Stimulated activated naive CD8-positive, alpha-beta T cell treated with anti-CD3 and anti-CD28 coated beads, Interleukin-15, amount 100 ng/mL, for 72 hours (primary cell): ENCODE results near the gene C11orf24.
A peak's percentile ranks its signal among the peaks of the same experiment; 100 is the strongest.
"Not testable (repeated sequence)": the region's sequence is repeated elsewhere in the genome, so short reads cannot be mapped to it uniquely, and the experiment has no call there.

ENCODE experiments used
- ATAC-seq: fragments of 150-1000 bp; cut with Tn5 transposase; 2 replicates; pipeline ENCODE4 v1.10.0; 2021; ENCODE audit warnings: mild to moderate bottlenecking, moderate library complexity
- DNase-seq, 2 donors: peaks; one replicate each; pipeline ENCODE4 v3.0.0; 2021 to 2022
- H3K27ac Mint-ChIP-seq, 2 donors: one replicate each; pipeline ENCODE4 v1.8.0; 2022; ENCODE audit warnings: mild to moderate bottlenecking in 2 of 2, mixed read lengths in 2 of 2, moderate library complexity in 2 of 2
- H3K27me3 Mint-ChIP-seq: one replicate; pipeline ENCODE4 v1.8.0; 2022; ENCODE audit warnings: mixed read lengths
- H3K4me1 Mint-ChIP-seq: one replicate; pipeline ENCODE4 v1.8.0; 2022; ENCODE audit warnings: mild to moderate bottlenecking, mixed read lengths
- H3K4me3 Mint-ChIP-seq, 2 donors: one replicate each; pipeline ENCODE4 v1.8.0; 2022; ENCODE audit warnings: mild to moderate bottlenecking in 2 of 2, mixed read lengths in 2 of 2, moderate library complexity in 1 of 2
- H3K9me3 Mint-ChIP-seq, 2 donors: one replicate each; pipeline ENCODE4 v1.8.0; 2022; ENCODE audit warnings: mixed read lengths in 2 of 2

The C11orf24 gene

GRCh38 chr11:68289456-68289855 is 17.7 kb upstream of the C11orf24 start:
- no peak overlapping the region for H3K27ac Mint-ChIP-seq
- H3K4me1 Mint-ChIP-seq, result no peaks in the 10 kb centered on the region
- H3K27me3 Mint-ChIP-seq, result peaks cover 6% of the 10 kb centered on the region
- DNase-seq (no peak), ATAC-seq (no peak)
- peaks cover 6% of the 10 kb centered on the region in 2 donors for H3K9me3 Mint-ChIP-seq
- H3K4me3 Mint-ChIP-seq, result no peak overlapping the region

GRCh38 chr11:68287419-68287818 is 15.6 kb upstream of the C11orf24 start:
- Mint-ChIP-seq H3K4me1 (peaks cover 10% of the 10 kb centered on the region), H3K4me3 (no peak overlapping the region), H3K27me3 (peaks cover 15% of the 10 kb centered on the region), H3K27ac (no peak overlapping the region), H3K9me3 (peaks cover 11% of the 10 kb centered on the region in 2 donors)
- ATAC-seq (no peak), DNase-seq (no peak)

GRCh38 chr11:68284588-68284987 is 12.8 kb upstream of the C11orf24 start:
- ATAC-seq, DNase-seq: not testable (repeated sequence)
- peak overlapping the region in 1 of 2 donors; percentile 30 for H3K4me3 Mint-ChIP-seq
- peaks cover 15% of the 10 kb centered on the region for H3K27me3 Mint-ChIP-seq
- peaks cover 25% of the 10 kb centered on the region for H3K4me1 Mint-ChIP-seq
- peaks cover 11% of the 10 kb centered on the region in 2 donors for H3K9me3 Mint-ChIP-seq
- peak overlapping the region in 1 of 2 donors; percentile 58 for H3K27ac Mint-ChIP-seq

- H3K27ac Mint-ChIP-seq, result peak overlapping the region; percentile 45 to 82
- peaks cover 26% of the 10 kb centered on the region for H3K4me1 Mint-ChIP-seq
- DNase-seq (no peak), ATAC-seq (no peak)
- peaks cover 15% of the 10 kb centered on the region for H3K27me3 Mint-ChIP-seq
- peaks cover 11% of the 10 kb centered on the region in 2 donors for H3K9me3 Mint-ChIP-seq
- peak overlapping the region; percentile 70 to 76 for H3K4me3 Mint-ChIP-seq
Observed at GRCh38 chr11:68282861-68283230, 11.1 kb upstream of the C11orf24 start.

GRCh38 chr11:68282141-68282860 is 10.5 kb upstream of the C11orf24 start:
- peak overlapping the region; percentile 45 to 82 for H3K27ac Mint-ChIP-seq
- peak; percentile 25 to 72 for DNase-seq
- ATAC-seq, result peak; percentile 99
- H3K27me3 Mint-ChIP-seq, result peaks cover 15% of the 10 kb centered on the region
- H3K9me3 Mint-ChIP-seq, result peaks cover 11% of the 10 kb centered on the region in 2 donors
- peaks cover 26% of the 10 kb centered on the region for H3K4me1 Mint-ChIP-seq
- peak overlapping the region; percentile 70 to 76 for H3K4me3 Mint-ChIP-seq

GRCh38 chr11:68279676-68280075 is 7.9 kb upstream of the C11orf24 start:
- Mint-ChIP-seq H3K27ac (no peak overlapping the region), H3K4me3 (no peak overlapping the region), H3K9me3 (peaks cover 7 to 8% of the 10 kb centered on the region in 2 donors), H3K27me3 (peaks cover 11% of the 10 kb centered on the region), H3K4me1 (peaks cover 26% of the 10 kb centered on the region)
- DNase-seq, result no peak
- no peak for ATAC-seq

- no peak for ATAC-seq
- Mint-ChIP-seq H3K4me1 (peaks cover 20% of the 10 kb centered on the region), H3K9me3 (no peaks in the 10 kb centered on the region), H3K4me3 (no peak overlapping the region), H3K27ac (no peak overlapping the region), H3K27me3 (no peaks in the 10 kb centered on the region)
- DNase-seq, result no peak
Observed at GRCh38 chr11:68276861-68277260, 5.1 kb upstream of the C11orf24 start.

- H3K27ac Mint-ChIP-seq, result no peak overlapping the region
- no peak for DNase-seq
- ATAC-seq, result no peak
- no peaks in the 10 kb centered on the region for H3K27me3 Mint-ChIP-seq
- peaks cover 17% of the 10 kb centered on the region for H3K4me1 Mint-ChIP-seq
- no peak overlapping the region for H3K4me3 Mint-ChIP-seq
- H3K9me3 Mint-ChIP-seq, result no peaks in the 10 kb centered on the region
Observed at GRCh38 chr11:68275721-68276507, 4.1 kb upstream of the C11orf24 start.

GRCh38 chr11:68274306-68274705 is 2.5 kb upstream of the C11orf24 start:
- ATAC-seq, result no peak
- Mint-ChIP-seq H3K4me1 (peaks cover 29% of the 10 kb centered on the region), H3K27ac (no peak overlapping the region), H3K9me3 (no peaks in the 10 kb centered on the region), H3K27me3 (no peaks in the 10 kb centered on the region), H3K4me3 (peak overlapping the region; percentile 3 to 26)
- no peak for DNase-seq

- peak overlapping the region in 1 of 2 donors; percentile 100 for H3K4me3 Mint-ChIP-seq
- H3K9me3 Mint-ChIP-seq, result no peaks in the 10 kb centered on the region
Observed at GRCh38 chr11:68273026-68273738, 1.4 kb upstream of the C11orf24 start.

GRCh38 chr11:68271023-68271780 is 571 bp downstream of the C11orf24 start:
- peak overlapping the region; percentile 94 to 96 for H3K27ac Mint-ChIP-seq

More at GRCh38 chr11:68273026-68273738, 1.4 kb upstream of the C11orf24 start:
- ATAC-seq, result no peak
- Mint-ChIP-seq H3K27ac (no peak overlapping the region), H3K27me3 (no peaks in the 10 kb centered on the region), H3K4me1 (peaks cover 38% of the 10 kb centered on the region)
- no peak for DNase-seq

GRCh38 chr11:68270196-68271022 is 1.4 kb downstream of the C11orf24 start:
- Mint-ChIP-seq H3K27me3 (no peaks in the 10 kb centered on the region), H3K27ac (peak overlapping the region; percentile 59 to 72), H3K4me1 (peaks cover 43% of the 10 kb centered on the region), H3K9me3 (no peaks in the 10 kb centered on the region), H3K4me3 (peak overlapping the region; percentile 97 to 100)
- no peak for ATAC-seq
- DNase-seq, result no peak

More at GRCh38 chr11:68271023-68271780, 571 bp downstream of the C11orf24 start:
- H3K9me3 Mint-ChIP-seq, result no peaks in the 10 kb centered on the region
- H3K27me3 Mint-ChIP-seq, result no peaks in the 10 kb centered on the region
- DNase-seq, result peak; percentile 62 to 68
- ATAC-seq, result peak; percentile 72
- peaks cover 43% of the 10 kb centered on the region for H3K4me1 Mint-ChIP-seq
- peak overlapping the region; percentile 97 to 100 for H3K4me3 Mint-ChIP-seq

- Mint-ChIP-seq H3K4me1 (peaks cover 47% of the 10 kb centered on the region), H3K27ac (peak overlapping the region in 1 of 2 donors; percentile 67)
- no peak for ATAC-seq
Observed at GRCh38 chr11:68269414-68270081, 2.2 kb downstream of the C11orf24 start.

GRCh38 chr11:68267881-68268240 is 3.9 kb downstream of the C11orf24 start:
- no peak overlapping the region for H3K27ac Mint-ChIP-seq
- no peaks in the 10 kb centered on the region for H3K27me3 Mint-ChIP-seq
- H3K4me3 Mint-ChIP-seq, result no peak overlapping the region
- peaks cover 47% of the 10 kb centered on the region for H3K4me1 Mint-ChIP-seq
- DNase-seq, result no peak
- no peak for ATAC-seq
- peaks cover 0 to 7% of the 10 kb centered on the region in 2 donors for H3K9me3 Mint-ChIP-seq

More at GRCh38 chr11:68269414-68270081, 2.2 kb downstream of the C11orf24 start:
- Mint-ChIP-seq H3K9me3 (peaks cover 0 to 4% of the 10 kb centered on the region in 2 donors), H3K27me3 (no peaks in the 10 kb centered on the region), H3K4me3 (peak overlapping the region; percentile 46 to 60)
- DNase-seq, result no peak
